Calu3 (cell line): ENCODE results near the gene CYP2W1. TPM values are rescaled to one million over a fixed set of nuclear protein-coding genes. Genes with fewer than 3 reads are reported as not detected.

Source experiments
- BruUV-seq: library from RNA; stranded (reverse); fragments of 400-500 nt; replicated peaks from 2 replicates; lab custom pipeline; 2021; lab: Mats Ljungman, UMichigan
- CTCF ChIA-PET: fragments of 300-600 bp; sonication (Branson Sonifier 250); formaldehyde crosslinking; loops from one replicate; lab custom pipeline; 2022; ENCODE audit warnings: antibody characterized with exemption; lab: Charles Lee
- DNase-seq: peaks from one replicate; pipeline ENCODE4 v3.0.0; 2022
- H3K27ac Mint-ChIP-seq: one replicate; pipeline ENCODE4 v1.8.0; 2022; ENCODE audit warnings: mixed read lengths; ENCODE audit not compliant: unreplicated experiment
- H3K27me3 Mint-ChIP-seq: one replicate; pipeline ENCODE4 v1.8.0; 2022; ENCODE audit warnings: mixed read lengths; ENCODE audit not compliant: unreplicated experiment
- H3K36me3 Mint-ChIP-seq: one replicate; pipeline ENCODE4 v1.8.0; 2022; ENCODE audit warnings: mild to moderate bottlenecking, moderate library complexity, mixed read lengths; ENCODE audit not compliant: insufficient read depth, unreplicated experiment
- H3K4me1 Mint-ChIP-seq: one replicate; pipeline ENCODE4 v1.8.0; 2022; ENCODE audit warnings: mild to moderate bottlenecking, low read depth, mixed read lengths; ENCODE audit not compliant: unreplicated experiment
- H3K4me3 Mint-ChIP-seq: one replicate; pipeline ENCODE4 v1.8.0; 2022; ENCODE audit warnings: mild to moderate bottlenecking, low read depth, moderate library complexity, mixed read lengths; ENCODE audit not compliant: unreplicated experiment
- H3K9me3 Mint-ChIP-seq: one replicate; pipeline ENCODE4 v1.8.0; 2022; ENCODE audit warnings: low read depth, mixed read lengths; ENCODE audit not compliant: unreplicated experiment
- CTCF ChIP-seq: fragments of 200-600 bp; IDR thresholded peaks from one replicate; pipeline ENCODE4 v1.8.0; 2022; ENCODE audit warnings: antibody characterized with exemption; ENCODE audit not compliant: unreplicated experiment
- intact Hi-C: fragments of 100-400 bp; cut with micrococcal nuclease; formaldehyde crosslinking; loops from one replicate; pipeline ENCODE4 v1.10.0; 2022; ENCODE audit not compliant: unreplicated experiment
- total RNA-seq: library from RNA; stranded (reverse); gene quantifications from 2 replicates; pipeline ENCODE4 v1.2.3, GENCODE V29; 2022

CYP2W1 gene
- total RNA-seq, 1 experiment from 2014 or later: 0.71 TPM

GRCh38 chr7:974820-975681 lies 7.9 kb upstream of the CYP2W1 start, which contains the start of gene COX19:
Gene COX19 (minus strand): TSS chr7:975549. CDS start chr7:975509, 40 bp downstream.
- Mint-ChIP-seq H3K4me1 (peaks cover 47% of the 10 kb centered on the region), H3K4me3 (peak within 1 kb of the TSS; percentile 93), H3K27ac (peak within 1 kb of the TSS; percentile 80), H3K36me3 (peaks cover 81% of the 10 kb centered on the region), H3K27me3 (no peaks in the 10 kb centered on the region), H3K9me3 (no peaks in the 10 kb centered on the region)
- DNase-seq: peak; percentile 98
- intact Hi-C loops: no loop called here
- CTCF ChIA-PET: interaction anchor here (0.6 to 1.9 kb wide), 9 partner anchors 9 to 163 kb away, joined by 3 to 9 read pairs (median 4); a partner anchor contains a TSS
- no peak for TF ChIP-seq CTCF
- BruUV-seq: no TSS peak

GRCh38 chr7:975702-976473 lies 7.1 kb upstream of the CYP2W1 start:
- TF ChIP-seq CTCF: no peak
- TSS peak; percentile 29 for BruUV-seq
- Mint-ChIP-seq H3K4me1 (peaks cover 45% of the 10 kb centered on the region), H3K36me3 (peaks cover 72% of the 10 kb centered on the region), H3K27ac (peak overlapping the region; percentile 80), H3K4me3 (peak overlapping the region; percentile 93), H3K27me3 (no peaks in the 10 kb centered on the region), H3K9me3 (no peaks in the 10 kb centered on the region)
- CTCF ChIA-PET: interaction anchor here (0.8 to 1.9 kb wide), 5 partner anchors 17 to 90 kb away, joined by 3 to 9 read pairs (median 4); no protein-coding TSS in a partner anchor
- DNase-seq: no peak
- intact Hi-C loops: no loop called here

GRCh38 chr7:976901-977325 lies 6.1 kb upstream of the CYP2W1 start:
- no peak for TF ChIP-seq CTCF
- H3K27ac Mint-ChIP-seq: peak overlapping the region; percentile 80
- no peaks in the 10 kb centered on the region for H3K9me3 Mint-ChIP-seq
- peak overlapping the region; percentile 93 for H3K4me3 Mint-ChIP-seq
- no peaks in the 10 kb centered on the region for H3K27me3 Mint-ChIP-seq
- CTCF ChIA-PET: interaction anchor here (0.8 to 2.5 kb wide), 7 partner anchors 12 to 200 kb away, joined by 3 to 21 read pairs (median 6); no protein-coding TSS in a partner anchor
- DNase-seq: no peak
- H3K4me1 Mint-ChIP-seq: peaks cover 35% of the 10 kb centered on the region
- intact Hi-C loops: no loop called here
- BruUV-seq: no TSS peak
- H3K36me3 Mint-ChIP-seq: peaks cover 62% of the 10 kb centered on the region

GRCh38 chr7:977326-978048 lies 5.5 kb upstream of the CYP2W1 start:
- no TSS peak for BruUV-seq
- H3K4me1 Mint-ChIP-seq: peaks cover 29% of the 10 kb centered on the region
- H3K27ac Mint-ChIP-seq: peak overlapping the region; percentile 80
- H3K27me3 Mint-ChIP-seq: no peaks in the 10 kb centered on the region
- CTCF ChIA-PET: interaction anchor here (0.5 to 2.5 kb wide), 13 partner anchors 11 to 234 kb away, joined by 3 to 21 read pairs (median 4); no protein-coding TSS in a partner anchor
- peak; percentile 91 for DNase-seq
- H3K9me3 Mint-ChIP-seq: no peaks in the 10 kb centered on the region
- no peak for TF ChIP-seq CTCF
- peaks cover 56% of the 10 kb centered on the region for H3K36me3 Mint-ChIP-seq
- H3K4me3 Mint-ChIP-seq: peak overlapping the region; percentile 93
- intact Hi-C loops: no loop called here
